Gastroesophageal sphincter (tissue), 3 donors: ENCODE results near the gene AKAP5.

Source experiments
- CTCF ChIP-seq, 4 experiments: fragments of 200-600 bp in 2 of 4; fragments of 450-650 bp in 2 of 4; sonication (generic) in 1 of 4; IDR thresholded peaks; one replicate each; pipeline ENCODE4 v1.5.1; 2017 to 2019; ENCODE audit warnings: antibody characterized with exemption in 4 of 4, mild to moderate bottlenecking in 2 of 4, moderate library complexity in 2 of 4
- POLR2A ChIP-seq, 2 donors: fragments of 450-650 bp; IDR thresholded peaks; one replicate each; pipeline ENCODE4 v1.6.1; 2017; ENCODE audit warnings: antibody characterized with exemption in 2 of 2, mild to moderate bottlenecking in 2 of 2, moderate library complexity in 1 of 2
- POLR2AphosphoS5 ChIP-seq: sonication (generic); formaldehyde crosslinking; IDR thresholded peaks from one replicate; pipeline ENCODE4 v1.6.1; 2017; ENCODE audit warnings: antibody characterized with exemption

- TF ChIP-seq POLR2AphosphoS5 (no peak), POLR2A (IDR thresholded peaks at IDR 0.05) (no peak), CTCF (IDR thresholded peaks at IDR 0.05) (no peak)
Observed at GRCh38 chr14:64491637-64492036, 26.3 kb downstream of the AKAP5 start.
